HepG2 (cell line): ENCODE measurements around the gene SCGB2B2. TPM values are rescaled to one million over a fixed set of nuclear protein-coding genes. Genes with fewer than 3 reads are reported as not detected.
"Not testable (repeated sequence)": the region's sequence is repeated elsewhere in the genome, so short reads cannot be mapped to it uniquely, and the experiment has no call there.

Source experiments
- ATAC-seq: fragments of 200-7000 bp; cut with Tn5 transposase; 3 replicates; pipeline ENCODE4 v1.9.1; 2020; ENCODE audit warnings: mild to moderate bottlenecking, moderate library complexity
- BruUV-seq: library from RNA; stranded (reverse); fragments of 400-500 nt; replicated peaks from 2 replicates; lab custom pipeline; 2021; lab: Mats Ljungman, UMichigan
- CTCF ChIA-PET: fragments of 300-600 bp; formaldehyde crosslinking; extraction: SDS; loops from one replicate; lab custom pipeline; 2021; ENCODE audit warnings: low total read pairs, inconsistent platforms, low intra/inter-chr PET ratio; lab: Yijun Ruan, JAX
- POLR2A ChIA-PET: fragments of 350-600 bp; sonication (Branson Sonifier 250); formaldehyde crosslinking; loops from one replicate; lab custom pipeline; 2020; ENCODE audit warnings: antibody characterized with exemption, inconsistent platforms; lab: Yijun Ruan, JAX
- DNase-seq: peaks from one replicate; pipeline ENCODE4 v3.0.0-alpha.2; 2015; ENCODE audit warnings: low spot score
- FAIRE-seq: peaks from 3 replicates; lab custom pipeline; 2011; peaks lifted over from hg19 to GRCh38; lab: Jason Lieb, UNC
- H2AFZ ChIP-seq: one replicate; pipeline ENCODE4 v1.6.1; 2011; ENCODE audit warnings: low read length, inconsistent platforms
- H3K27ac ChIP-seq: fragments of 300-600 bp; 3 replicates; pipeline ENCODE4 v1.8.0; 2011; ENCODE audit warnings: mixed run types, mild to moderate bottlenecking, mixed read lengths, low read length, inconsistent platforms; ENCODE audit not compliant: insufficient read depth; ENCODE audit errors: extremely low read length
- H3K27me3 ChIP-seq, 2 experiments: fragments of 200-600 bp in 1 of 2; 2 replicates in 1 of 2; 3 replicates in 1 of 2; pipeline versions ENCODE4 v1.6.0 to v1.8.0; 2011; ENCODE audit warnings: low read length in 2 of 2, mild to moderate bottlenecking in 2 of 2, moderate library complexity in 2 of 2, inconsistent platforms in 1 of 2; ENCODE audit not compliant: insufficient read depth in 2 of 2, control insufficient read depth in 1 of 2
- H3K36me3 ChIP-seq, 2 experiments: fragments of 200-600 bp in 1 of 2; replicated peaks in 1 of 2; 2 replicates in 1 of 2; 3 replicates in 1 of 2; pipeline versions ENCODE4 v1.5.1 to v1.8.0; 2011; ENCODE audit warnings: low read length in 2 of 2, inconsistent platforms in 1 of 2; ENCODE audit not compliant: insufficient read depth in 2 of 2, control insufficient read depth in 1 of 2
- H3K4me1 ChIP-seq: 2 replicates; pipeline ENCODE4 v1.5.1; 2012; ENCODE audit warnings: low read length, inconsistent platforms; ENCODE audit not compliant: insufficient read depth
- H3K4me2 ChIP-seq: 2 replicates; pipeline ENCODE4 v1.6.0; 2011; ENCODE audit warnings: low read depth, low read length, inconsistent platforms
- H3K4me3 ChIP-seq, 3 experiments: fragments of 200-600 bp in 1 of 3; sonication (generic), shearing (Covaris generic) in 1 of 3; replicated peaks in 1 of 3; 2 replicates each; pipeline ENCODE4 v1.5.1; 2011 to 2016; ENCODE audit warnings: low read length in 3 of 3, inconsistent platforms in 2 of 3, low read depth in 2 of 3, mild to moderate bottlenecking in 2 of 3, control low read depth in 1 of 3, mixed read lengths in 1 of 3; ENCODE audit not compliant: insufficient read depth in 1 of 3
- H3K79me2 ChIP-seq: one replicate; pipeline ENCODE4 v1.6.1; 2011; ENCODE audit warnings: low read length, inconsistent platforms; ENCODE audit not compliant: insufficient read depth
- H3K9ac ChIP-seq: 2 replicates; pipeline ENCODE4 v1.6.0; 2011; ENCODE audit warnings: mild to moderate bottlenecking, low read depth, low read length, inconsistent platforms; ENCODE audit not compliant: insufficient read depth
- H3K9me3 ChIP-seq: 2 replicates; pipeline ENCODE4 v1.5.1; 2012; ENCODE audit warnings: mild to moderate bottlenecking, low read length
- H4K20me1 ChIP-seq: 2 replicates; pipeline ENCODE4 v1.6.0; 2011; ENCODE audit warnings: inconsistent platforms, mild to moderate bottlenecking, low read length, moderate library complexity; ENCODE audit not compliant: insufficient read depth
- DNMT1 ChIP-seq: sonication (generic); formaldehyde crosslinking; IDR thresholded peaks from 2 replicates; pipeline ENCODE4 v1.5.1; 2020; ENCODE audit warnings: mild to moderate bottlenecking, missing genetic modification reagents
- HNRNPL ChIP-seq: fragments of 200-400 bp; formaldehyde crosslinking; IDR thresholded peaks from 2 replicates; pipeline ENCODE4 v1.6.1; 2017; ENCODE audit warnings: mild to moderate bottlenecking, low read depth, low read length
- WIZ ChIP-seq: sonication (generic); formaldehyde crosslinking; IDR thresholded peaks from 2 replicates; pipeline ENCODE4 v1.5.1; 2020; ENCODE audit warnings: mild to moderate bottlenecking, missing genetic modification reagents
- WGBS: methylation state at CpG from one replicate; pipeline ENCODE4 v1.1.6; 2017; ENCODE audit warnings: low lambda C conversion rate; 5-methylcytosine and 5-hydroxymethylcytosine counted together
- in situ Hi-C: cut with HindIII; loops from 2 replicates; pipeline ENCODE4 v1.10.0; 2017; ENCODE audit warnings: low pct_unique_long_range_greater_than_20kb; ENCODE audit not compliant: extremely low pct_ligation_motif_present
- intact Hi-C: fragments of 100-400 bp; cut with micrococcal nuclease; formaldehyde crosslinking; loops from one replicate; pipeline ENCODE4 v1.10.0; 2022; ENCODE audit not compliant: unreplicated experiment
- polyA plus RNA-seq, 8 experiments: library from polyadenylated mRNA; depleted of rRNA in 3 of 8; stranded (reverse) in 7 of 8; unstranded in 1 of 8; fragments of >200 nt; fragmentation: Illumina TruSeq in 4 of 8; extraction: Trizol in 4 of 8; gene quantifications; 2 replicates each; pipeline versions ENCODE4 v1.2.1 to v1.2.3, GENCODE V29; 2011 to 2016; ENCODE audit warnings: low read depth in 4 of 8, missing spikeins in 1 of 8, mixed read lengths in 1 of 8; ENCODE audit not compliant: insufficient read depth in 1 of 8
- total RNA-seq, 5 experiments: library from RNA; depleted of rRNA; stranded (reverse); fragments of >200 nt; fragmentation: Illumina TruSeq; extraction: Trizol; gene quantifications; 2 replicates each; pipeline ENCODE4 v1.2.3, GENCODE V29; 2016; ENCODE audit warnings: low read depth in 1 of 5

SCGB2B2 gene
- total and polyA plus RNA-seq, 2 of the 13 experiments (the other 11 are each of a cell fraction or from before 2014, with no cell fraction given): 0.03 TPM; not detected in 1

- Histone ChIP-seq H3K4me2 (peak overlapping the region; percentile 60), H2AFZ (peak overlapping the region; percentile 36)
These were observed 10.6 kb downstream of the SCGB2B2 start for GRCh38 chr19:34666200-34666957.

DNA sequence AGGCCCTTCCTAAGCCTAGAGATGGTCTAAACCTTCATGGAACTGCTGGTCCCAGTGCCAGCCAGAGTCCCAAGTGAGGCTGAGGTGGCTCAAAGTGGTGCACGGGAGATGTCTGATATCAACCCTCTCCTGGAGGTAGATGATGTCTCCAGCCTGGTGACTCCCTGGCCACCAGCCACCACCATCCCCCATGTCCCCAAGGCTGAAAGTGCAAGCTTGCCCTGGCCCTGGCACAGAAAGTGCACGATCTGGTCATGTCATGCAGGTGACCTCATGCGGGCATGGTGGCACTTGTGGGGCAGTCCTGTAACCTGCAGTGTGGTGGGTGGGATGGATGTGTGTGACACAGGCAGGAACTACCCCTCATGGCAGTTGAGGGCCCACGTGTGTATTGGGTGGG is 11.7 kb downstream of the SCGB2B2 start:
- ATAC-seq, intact Hi-C loops, in situ Hi-C loops, CTCF ChIA-PET, H2AFZ ChIP-seq, FAIRE-seq, H3K4me2 ChIP-seq, H3K9me3 ChIP-seq, DNase-seq, BruUV-seq, H3K4me3 ChIP-seq, POLR2A ChIA-PET, H3K36me3 ChIP-seq, H3K27me3 ChIP-seq, H3K79me2 ChIP-seq, H3K9ac ChIP-seq, H4K20me1 ChIP-seq, H3K27ac ChIP-seq: not testable (repeated sequence)
- H3K4me1 ChIP-seq: peaks cover 36% of the 10 kb centered on the region
- WGBS: no CpG with 5 or more reads among the region's 4 CpGs

More at GRCh38 chr19:34666200-34666957, 10.6 kb downstream of the SCGB2B2 start:
- WGBS: 97% methylated on average over 20 of the region's 25 CpGs
- DNase-seq (no peak), ATAC-seq (no peak), FAIRE-seq (no peak)
- Histone ChIP-seq H3K79me2 (no peaks in the 10 kb centered on the region), H3K27me3 (no peaks in the 10 kb centered on the region; a peak in 2 of 5 replicates), H3K9me3 (no peaks in the 10 kb centered on the region), H3K9ac (no peak overlapping the region), H4K20me1 (no peaks in the 10 kb centered on the region), H3K27ac (no peak overlapping the region), H3K36me3 (no peaks in the 10 kb centered on the region), H3K4me3 (0 out of 6 replicates have a peak overlapping the region, but pooled peaks of 1 of the 3 experiments have one; percentile 61), H3K4me1 (peaks cover 42% of the 10 kb centered on the region)
- TF ChIP-seq HNRNPL (0 out of 2 replicates have a peak, but pooled peaks have one; percentile 25), WIZ (CRISPR knock-in tag) (no peak), DNMT1 (CRISPR knock-in tag) (0 out of 2 replicates have a peak, but pooled peaks have one; percentile 35)
- in situ Hi-C loops: no loop called here
- ChIA-PET POLR2A (no interaction called here), CTCF (no interaction called here)
- BruUV-seq: no TSS peak
- intact Hi-C loops: no loop called here
